ENCODE results near the gene C1orf167. TPM values are rescaled to one million over a fixed set of nuclear protein-coding genes. Genes with fewer than 3 reads are reported as not detected.

Gene C1orf167
- total and polyA plus RNA-seq, 2 of the 13 experiments (the other 11 are each of a cell fraction or from before 2014, with no cell fraction given) = not detected

DNA sequence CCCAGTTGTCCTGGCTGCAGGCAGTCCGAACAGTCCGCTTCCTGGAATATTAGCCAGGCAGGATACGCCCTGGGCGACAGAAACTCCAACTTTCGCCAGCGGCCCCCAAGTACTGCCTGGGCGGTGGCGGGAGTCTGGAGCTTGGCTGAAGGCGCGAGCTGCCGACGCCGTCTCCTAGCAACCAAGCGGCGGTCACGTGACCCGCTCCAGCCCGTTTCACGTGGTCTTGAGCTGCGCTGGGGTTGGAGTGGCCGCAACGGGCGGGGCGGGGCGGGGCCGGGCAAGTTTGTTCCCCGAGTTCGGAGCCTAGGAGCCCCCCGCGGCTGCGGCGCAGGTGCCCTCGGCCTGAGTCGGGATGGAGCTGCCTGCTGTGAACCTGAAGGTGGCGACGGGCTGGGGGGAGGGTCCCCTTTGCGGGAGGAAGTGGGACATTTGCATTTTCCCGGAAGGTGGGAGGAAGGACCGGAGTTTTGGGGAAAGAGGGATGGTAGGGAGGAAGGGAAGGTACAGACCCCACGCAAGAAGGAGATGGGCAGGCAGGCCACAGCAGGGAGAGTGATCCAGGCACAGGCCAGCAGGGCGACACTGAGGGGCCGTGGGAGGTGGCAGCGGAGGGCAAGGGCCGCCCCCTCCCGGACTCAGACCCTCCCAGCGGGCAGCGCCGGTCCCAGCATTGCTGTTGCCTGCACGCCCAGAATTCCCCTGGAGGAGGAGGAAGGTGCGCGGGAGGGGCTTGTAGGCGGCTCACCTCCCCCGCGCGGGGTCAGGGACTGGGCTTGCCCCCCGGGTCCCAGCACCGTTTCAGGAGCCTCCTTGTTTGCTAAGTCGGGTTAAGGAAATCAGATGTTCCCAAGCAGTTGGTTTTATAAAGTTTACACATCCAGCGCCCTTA, 25.9 kb upstream of the C1orf167 start, which contains the start of gene AGTRAP (continued):
- TF ChIP-seq, protein P1, sequence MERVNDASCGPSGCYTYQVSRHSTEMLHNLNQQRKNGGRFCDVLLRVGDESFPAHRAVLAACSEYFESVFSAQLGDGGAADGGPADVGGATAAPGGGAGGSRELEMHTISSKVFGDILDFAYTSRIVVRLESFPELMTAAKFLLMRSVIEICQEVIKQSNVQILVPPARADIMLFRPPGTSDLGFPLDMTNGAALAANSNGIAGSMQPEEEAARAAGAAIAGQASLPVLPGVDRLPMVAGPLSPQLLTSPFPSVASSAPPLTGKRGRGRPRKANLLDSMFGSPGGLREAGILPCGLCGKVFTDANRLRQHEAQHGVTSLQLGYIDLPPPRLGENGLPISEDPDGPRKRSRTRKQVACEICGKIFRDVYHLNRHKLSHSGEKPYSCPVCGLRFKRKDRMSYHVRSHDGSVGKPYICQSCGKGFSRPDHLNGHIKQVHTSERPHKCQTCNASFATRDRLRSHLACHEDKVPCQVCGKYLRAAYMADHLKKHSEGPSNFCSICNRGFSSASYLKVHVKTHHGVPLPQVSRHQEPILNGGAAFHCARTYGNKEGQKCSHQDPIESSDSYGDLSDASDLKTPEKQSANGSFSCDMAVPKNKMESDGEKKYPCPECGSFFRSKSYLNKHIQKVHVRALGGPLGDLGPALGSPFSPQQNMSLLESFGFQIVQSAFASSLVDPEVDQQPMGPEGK (CRISPR knock-in tag; IDR thresholded peaks at IDR 0.05) = peak; percentile 89
- no peak for TF ChIP-seq ATF7 (IDR thresholded peaks at IDR 0.05)
- no peak for TF ChIP-seq ATF7 (CRISPR knock-in tag; IDR thresholded peaks at IDR 0.05)
- TF ChIP-seq ATF1 (CRISPR knock-in tag; IDR thresholded peaks at IDR 0.05) = no peak
- peak; percentile 64; the same call in 1 of the 2 replicates for TF ChIP-seq SMAD1 (CRISPR knock-in tag; IDR thresholded peaks at IDR 0.05; ENCODE audit: borderline replicate concordance, low read depth)
- TF ChIP-seq RBAK (CRISPR knock-in tag; IDR thresholded peaks at IDR 0.05) = no peak
- 0 out of 2 replicates have a peak, but pooled peaks have one; percentile 39 for TF ChIP-seq ZBTB3 (CRISPR knock-in tag; IDR thresholded peaks at IDR 0.05; ENCODE audit: borderline replicate concordance, low read depth)
- no peak for TF ChIP-seq SKI (IDR thresholded peaks at IDR 0.05; ENCODE audit: partially characterized antibody)
- TF ChIP-seq ZSCAN21 (CRISPR knock-in tag; IDR thresholded peaks at IDR 0.05; ENCODE audit: borderline replicate concordance) = no peak
- TF ChIP-seq KDM5A (IDR thresholded peaks at IDR 0.05; ENCODE audit: borderline replicate concordance, low read length) = no peak; the same call in 1 of the 2 replicates
- peak; percentile 46; the same call in 1 of the 2 replicates for TF ChIP-seq ARNTL (CRISPR knock-in tag; IDR thresholded peaks at IDR 0.05)

Measured in HepG2 (cell line).